OCI-LY7 (cell line): Measurements from ENCODE around the gene IFNB1. TPM values are rescaled to one million over a fixed set of nuclear protein-coding genes. Genes with fewer than 3 reads are reported as not detected.

ENCODE experiments used
- BruUV-seq: library from RNA; stranded (reverse); fragments of 400-500 nt; replicated peaks from 2 replicates; lab custom pipeline; 2021; lab: Mats Ljungman, UMichigan
- CTCF ChIA-PET: fragments of 300-600 bp; sonication (Branson Sonifier 250); formaldehyde crosslinking; loops from one replicate; lab custom pipeline; 2022; ENCODE audit warnings: antibody characterized with exemption; ENCODE audit not compliant: unreplicated experiment; lab: Charles Lee
- POLR2A ChIA-PET: fragments of 300-600 bp; sonication (Branson Sonifier 250); formaldehyde crosslinking; loops from one replicate; lab custom pipeline; 2022; ENCODE audit warnings: antibody characterized with exemption; lab: Charles Lee
- DNase-seq: peaks from one replicate; pipeline ENCODE4 v3.0.0-alpha.2; 2015; ENCODE audit warnings: low spot score
- H2AFZ ChIP-seq: fragments of 200-600 bp; sonication (generic), shearing (Covaris generic); 2 replicates; pipeline ENCODE4 v1.6.1; 2014; ENCODE audit warnings: mild to moderate bottlenecking, antibody characterized with exemption, low read length, moderate library complexity
- H3K27ac ChIP-seq: fragments of 200-600 bp; sonication (generic); 2 replicates; pipeline ENCODE4 v1.5.1; 2014; ENCODE audit warnings: mixed run types, low read depth, mild to moderate bottlenecking, moderate library complexity, low read length, inconsistent platforms; ENCODE audit not compliant: poor library complexity, severe bottlenecking
- H3K36me3 ChIP-seq: fragments of 200-600 bp; sonication (generic); 2 replicates; pipeline ENCODE4 v1.6.1; 2014; ENCODE audit warnings: mild to moderate bottlenecking, antibody characterized with exemption, low read length, moderate library complexity, mixed read lengths; ENCODE audit not compliant: insufficient read depth
- H3K4me1 ChIP-seq: fragments of 200-600 bp; sonication (generic); 2 replicates; pipeline ENCODE4 v1.5.1; 2014; ENCODE audit warnings: mild to moderate bottlenecking, low read length; ENCODE audit not compliant: insufficient read depth, poor library complexity, severe bottlenecking
- H3K4me2 ChIP-seq: fragments of 200-600 bp; sonication (generic); 2 replicates; pipeline ENCODE4 v1.6.1; 2014; ENCODE audit warnings: mild to moderate bottlenecking, low read length
- H3K4me3 ChIP-seq: fragments of 200-600 bp; sonication (generic); 2 replicates; pipeline ENCODE4 v1.5.1; 2014; ENCODE audit warnings: mild to moderate bottlenecking, low read depth, low read length; ENCODE audit not compliant: poor library complexity, severe bottlenecking
- H3K79me2 ChIP-seq: fragments of 200-600 bp; sonication (generic); 2 replicates; pipeline ENCODE4 v1.6.1; 2016; ENCODE audit warnings: low read depth, mild to moderate bottlenecking, low read length, moderate library complexity, mixed read lengths; ENCODE audit not compliant: insufficient read depth
- H3K9me2 ChIP-seq: fragments of 200-600 bp; sonication (generic); 2 replicates; pipeline ENCODE4 v1.6.1; 2016; ENCODE audit warnings: mild to moderate bottlenecking, low read length, mixed read lengths; ENCODE audit not compliant: insufficient read depth
- H3K9me3 ChIP-seq: fragments of 200-600 bp; sonication (generic); 2 replicates; pipeline ENCODE4 v1.6.1; 2014; ENCODE audit warnings: mild to moderate bottlenecking, mixed run types, low read length, mixed read lengths
- H4K20me1 ChIP-seq: fragments of 200-600 bp; sonication (generic); 2 replicates; pipeline ENCODE4 v1.6.1; 2014; ENCODE audit warnings: mild to moderate bottlenecking, antibody characterized with exemption, low read length, moderate library complexity, mixed read lengths; ENCODE audit not compliant: insufficient read depth
- EZH2phosphoT487 ChIP-seq: fragments of 200-600 bp; sonication (generic); IDR thresholded peaks from 2 replicates; pipeline ENCODE4 v1.6.1; 2018; ENCODE audit warnings: low read depth, borderline replicate concordance, mild to moderate bottlenecking, mixed run types, antibody characterized with exemption, low read length, moderate library complexity, mixed read lengths
- intact Hi-C: fragments of 100-400 bp; cut with micrococcal nuclease; formaldehyde crosslinking; loops from one replicate; pipeline ENCODE4 v1.10.0; 2022; ENCODE audit not compliant: unreplicated experiment
- total RNA-seq, 2 experiments: library from RNA; depleted of rRNA in 1 of 2; stranded (reverse); fragments of >200 nt in 1 of 2; shearing (Covaris generic) in 1 of 2; gene quantifications; 2 replicates each; pipeline ENCODE4 v1.2.3, GENCODE V29; 2014 to 2022
- TF ChIP-seq, protein P1 (sequence below): fragments of 200-600 bp; sonication (generic); conservative IDR thresholded peaks from 2 replicates; pipeline ENCODE4 v1.5.1; 2014; ENCODE audit warnings: mild to moderate bottlenecking, antibody characterized with exemption, low read length, moderate library complexity, mixed read lengths

The IFNB1 gene
- total RNA-seq, 2 experiments from 2014 or later = not detected

DNA sequence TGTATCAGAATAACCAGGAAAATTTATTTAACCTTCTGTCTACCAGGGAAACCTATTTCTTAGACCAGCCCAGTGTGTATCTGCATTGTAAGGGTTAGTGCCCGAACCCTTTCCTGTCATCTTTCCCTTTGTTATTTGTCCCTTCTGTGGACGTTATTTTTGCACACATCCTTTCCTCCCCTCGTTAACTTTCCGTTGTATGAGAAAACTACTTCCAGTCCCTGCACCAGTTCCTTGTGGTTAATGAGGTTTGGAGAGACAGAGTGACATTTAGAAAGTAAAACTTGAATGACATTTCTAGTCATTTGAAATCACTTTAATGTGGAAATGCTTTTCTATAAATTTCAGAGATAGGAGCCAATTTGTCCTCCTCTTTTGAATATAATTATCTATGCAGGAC lies 4.3 kb upstream of the IFNB1 start:
- H3K9me3 ChIP-seq = no peaks in the 10 kb centered on the region
- intact Hi-C loops = no loop called here
- BruUV-seq = no TSS peak
- CTCF ChIA-PET = no interaction called here
- POLR2A ChIA-PET = interaction anchor here (0.6 to 1.6 kb wide), 2 partner anchors 9 to 88 kb away, joined by 5 to 6 read pairs; no protein-coding TSS in a partner anchor
- no peaks in the 10 kb centered on the region for H3K36me3 ChIP-seq
- H3K9me2 ChIP-seq = no peaks in the 10 kb centered on the region
- no peaks in the 10 kb centered on the region for H3K4me1 ChIP-seq
- no peaks in the 10 kb centered on the region for H4K20me1 ChIP-seq
- no peak overlapping the region for H3K4me2 ChIP-seq
- H3K79me2 ChIP-seq = no peaks in the 10 kb centered on the region
- TF ChIP-seq, protein P1, sequence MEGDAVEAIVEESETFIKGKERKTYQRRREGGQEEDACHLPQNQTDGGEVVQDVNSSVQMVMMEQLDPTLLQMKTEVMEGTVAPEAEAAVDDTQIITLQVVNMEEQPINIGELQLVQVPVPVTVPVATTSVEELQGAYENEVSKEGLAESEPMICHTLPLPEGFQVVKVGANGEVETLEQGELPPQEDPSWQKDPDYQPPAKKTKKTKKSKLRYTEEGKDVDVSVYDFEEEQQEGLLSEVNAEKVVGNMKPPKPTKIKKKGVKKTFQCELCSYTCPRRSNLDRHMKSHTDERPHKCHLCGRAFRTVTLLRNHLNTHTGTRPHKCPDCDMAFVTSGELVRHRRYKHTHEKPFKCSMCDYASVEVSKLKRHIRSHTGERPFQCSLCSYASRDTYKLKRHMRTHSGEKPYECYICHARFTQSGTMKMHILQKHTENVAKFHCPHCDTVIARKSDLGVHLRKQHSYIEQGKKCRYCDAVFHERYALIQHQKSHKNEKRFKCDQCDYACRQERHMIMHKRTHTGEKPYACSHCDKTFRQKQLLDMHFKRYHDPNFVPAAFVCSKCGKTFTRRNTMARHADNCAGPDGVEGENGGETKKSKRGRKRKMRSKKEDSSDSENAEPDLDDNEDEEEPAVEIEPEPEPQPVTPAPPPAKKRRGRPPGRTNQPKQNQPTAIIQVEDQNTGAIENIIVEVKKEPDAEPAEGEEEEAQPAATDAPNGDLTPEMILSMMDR = no peak
- no peak overlapping the region for H3K4me3 ChIP-seq
- no peak overlapping the region for H3K27ac ChIP-seq
- DNase-seq = no peak
- no peak overlapping the region for H2AFZ ChIP-seq

DNA sequence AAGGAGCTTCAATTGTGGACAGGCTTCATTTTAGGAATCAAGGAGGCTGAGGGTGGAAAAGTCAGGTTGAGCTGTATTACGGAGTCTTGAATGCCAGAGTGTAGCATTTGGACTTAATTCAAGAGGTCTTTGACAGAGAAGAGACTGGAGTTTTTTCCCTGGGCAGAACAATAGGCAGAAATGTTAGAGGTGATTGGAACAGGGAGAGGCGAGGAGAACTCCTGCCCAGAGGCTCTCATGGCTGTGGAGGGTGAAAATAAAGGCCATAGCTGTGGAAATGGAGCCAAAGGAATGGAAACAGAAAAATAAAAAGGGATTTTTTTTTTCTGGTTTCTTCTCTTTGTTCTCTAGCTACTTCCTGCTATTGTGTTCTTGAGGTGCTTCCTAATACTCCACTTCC lies 3.7 kb upstream of the IFNB1 start:
- no peak overlapping the region for H3K4me2 ChIP-seq
- H3K4me3 ChIP-seq = no peak overlapping the region
- no TSS peak for BruUV-seq
- H2AFZ ChIP-seq = no peak overlapping the region
- intact Hi-C loops = no loop called here
- CTCF ChIA-PET = no interaction called here
- no peak overlapping the region for H3K27ac ChIP-seq
- POLR2A ChIA-PET = no interaction called here
- no peaks in the 10 kb centered on the region for H3K36me3 ChIP-seq
- TF ChIP-seq, protein P1 = no peak
- no peak for TF ChIP-seq EZH2phosphoT487
- no peak for DNase-seq
- no peaks in the 10 kb centered on the region for H3K79me2 ChIP-seq
- H4K20me1 ChIP-seq = no peaks in the 10 kb centered on the region
- no peaks in the 10 kb centered on the region for H3K9me2 ChIP-seq
- no peaks in the 10 kb centered on the region for H3K9me3 ChIP-seq
- H3K4me1 ChIP-seq = no peaks in the 10 kb centered on the region

DNA sequence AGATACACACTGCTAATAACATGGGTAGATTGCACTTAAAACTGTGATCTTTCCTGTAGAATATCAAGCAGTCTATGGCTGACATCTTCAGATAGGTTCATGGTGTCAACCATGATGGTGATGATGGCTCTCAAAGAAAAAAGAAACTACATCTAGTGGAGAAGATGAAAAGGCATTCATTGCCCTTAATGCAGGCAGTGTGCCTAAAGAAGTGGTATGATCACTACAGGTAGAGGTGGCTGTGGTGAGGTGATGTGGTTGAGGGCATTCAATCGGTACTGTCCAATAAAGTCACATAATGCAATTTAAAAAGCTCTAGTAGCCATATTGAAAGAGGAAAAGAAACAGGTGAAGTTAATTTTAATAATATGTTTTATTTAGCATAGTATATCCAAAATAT lies 3.1 kb upstream of the IFNB1 start:
- ChIA-PET CTCF (no interaction called here), POLR2A (no interaction called here)
- no peak overlapping the region for H3K4me3 ChIP-seq
- no peak overlapping the region for H2AFZ ChIP-seq
- H3K4me2 ChIP-seq = no peak overlapping the region
- H3K36me3 ChIP-seq = no peaks in the 10 kb centered on the region
- H3K27ac ChIP-seq = no peak overlapping the region
- H4K20me1 ChIP-seq = no peaks in the 10 kb centered on the region
- no peaks in the 10 kb centered on the region for H3K9me3 ChIP-seq
- no peaks in the 10 kb centered on the region for H3K4me1 ChIP-seq
- TF ChIP-seq, protein P1 = no peak
- no peak for TF ChIP-seq EZH2phosphoT487
- intact Hi-C loops = no loop called here
- H3K9me2 ChIP-seq = no peaks in the 10 kb centered on the region
- no peaks in the 10 kb centered on the region for H3K79me2 ChIP-seq
- BruUV-seq = no TSS peak
- no peak for DNase-seq
